Activated CD8-positive, alpha-beta memory T cell treated with anti-CD3 and anti-CD28 coated beads, Interleukin-2, amount 50 U/mL, for 24 hours (primary cell): Measurements from ENCODE around the gene MYPOP.
"Not testable (repeated sequence)": the region's sequence is repeated elsewhere in the genome, so short reads cannot be mapped to it uniquely, and the experiment has no call there.

Experiments used
- DNase-seq: peaks from one replicate; pipeline ENCODE4 v3.0.0-alpha.2; 2020; ENCODE audit errors: extremely low read depth

The MYPOP gene

DNA sequence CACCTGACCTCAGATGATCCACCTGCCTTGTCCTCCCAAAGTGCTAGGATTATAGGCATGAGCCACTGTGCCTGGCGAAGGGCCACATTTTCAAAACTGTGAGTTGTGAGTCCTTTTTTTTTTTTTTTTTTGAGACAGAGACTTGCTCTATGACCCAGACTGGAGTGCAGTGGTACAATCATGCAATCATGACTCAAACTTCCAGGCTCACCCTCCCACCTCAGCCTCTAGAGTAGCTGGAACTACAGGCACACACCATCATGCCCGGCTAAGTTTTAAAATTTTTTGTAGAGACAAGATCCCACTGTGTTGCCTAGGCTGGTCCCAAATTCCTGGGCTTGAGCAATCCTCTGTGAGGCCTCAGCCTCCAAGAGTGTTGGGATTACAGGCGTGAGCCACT, 3.8 kb upstream of the MYPOP start:
- DNase-seq, result no peak

DNA sequence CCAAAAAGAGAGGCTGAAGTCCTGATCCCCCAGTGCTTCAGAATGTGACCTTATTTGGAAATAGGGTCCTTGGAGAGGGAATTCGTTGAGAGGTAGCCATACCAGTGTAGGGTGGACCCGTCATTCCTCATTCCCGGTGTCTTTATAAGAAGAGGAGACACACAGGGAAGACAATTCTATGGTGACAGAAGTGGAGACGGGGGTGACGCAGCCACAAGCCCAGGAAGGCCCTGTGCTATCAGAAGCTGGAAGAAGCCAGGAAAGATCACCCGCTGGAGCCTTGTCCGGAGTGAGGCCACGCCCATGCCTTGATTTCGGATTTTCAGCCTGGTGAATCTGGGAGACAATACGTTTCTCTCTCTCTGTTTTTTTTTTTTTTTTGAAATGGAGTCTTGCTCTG, 2.6 kb upstream of the MYPOP start:
- DNase-seq, result no peak

DNA sequence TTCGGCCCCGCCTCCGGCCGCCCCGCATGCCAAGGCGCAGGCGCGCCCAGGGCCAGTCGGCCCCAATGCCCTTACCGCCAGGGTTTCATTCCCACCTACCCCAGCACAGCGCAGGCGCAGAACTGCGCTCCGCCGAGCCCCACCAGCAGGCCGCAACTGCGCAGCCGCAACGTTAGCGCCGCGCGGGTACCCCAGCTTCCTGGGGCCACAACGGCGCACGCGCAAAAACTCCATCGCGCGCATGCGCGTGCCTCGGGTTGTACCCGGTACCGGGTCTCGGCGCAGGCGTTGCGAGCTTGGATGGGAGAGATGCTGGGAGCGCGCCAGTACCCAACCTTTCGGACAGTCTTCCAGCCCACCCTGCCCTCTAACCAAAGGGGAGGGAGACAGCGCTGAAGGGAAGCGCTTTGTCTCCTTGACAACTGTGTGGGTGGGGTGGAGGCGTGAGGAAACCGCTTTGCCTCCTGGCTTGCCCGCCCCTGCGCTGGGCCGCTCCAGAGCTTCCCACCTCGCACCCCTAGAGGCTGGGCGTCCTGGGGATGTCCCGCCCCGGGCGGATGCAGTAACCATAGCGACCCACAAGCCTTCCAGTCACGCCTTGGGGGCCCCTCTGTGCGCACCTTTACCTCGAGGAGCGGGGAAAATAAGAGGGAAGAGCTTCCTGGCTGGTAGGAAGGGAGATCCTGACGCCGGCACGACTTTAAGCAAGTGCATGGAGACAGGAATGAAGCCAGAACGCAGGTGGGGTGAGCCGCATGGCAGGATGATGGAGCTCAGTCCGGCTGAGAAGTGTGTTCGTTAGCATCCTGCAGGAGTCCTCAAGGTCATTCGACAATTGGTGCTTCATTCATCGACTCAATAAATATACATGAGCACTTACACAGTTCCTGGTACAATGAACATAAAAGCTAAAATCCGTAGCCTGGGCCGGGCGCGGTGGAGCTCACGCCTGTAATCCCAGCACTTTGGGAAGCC, 525 bp upstream of the MYPOP start:
- peak; percentile 97 for DNase-seq

DNA sequence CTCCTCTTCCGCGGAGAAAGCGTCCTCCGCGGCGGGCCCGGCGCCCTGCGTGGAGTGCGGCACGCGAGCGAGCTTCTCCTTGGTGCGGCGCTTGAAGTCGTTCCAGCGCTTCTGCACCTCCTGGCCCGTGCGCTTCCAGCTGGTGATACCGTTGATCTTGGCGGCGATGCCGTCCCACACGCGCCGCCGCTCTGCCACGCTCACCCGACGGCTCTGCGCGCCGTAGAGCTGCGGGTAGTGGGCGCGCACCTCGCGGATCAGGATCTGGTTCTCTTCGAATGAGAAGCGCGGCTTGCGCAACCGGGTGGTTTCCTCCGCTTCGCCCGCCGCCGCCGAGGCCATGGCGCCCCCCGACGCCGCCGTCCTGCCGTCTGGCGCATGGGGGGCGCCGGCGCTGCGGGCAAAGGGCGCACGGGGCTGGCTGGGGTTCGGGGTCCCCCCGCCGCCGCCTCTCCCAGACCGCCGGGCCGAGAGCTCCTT, 941 bp downstream of the MYPOP start:
- DNase-seq, result no peak

DNA sequence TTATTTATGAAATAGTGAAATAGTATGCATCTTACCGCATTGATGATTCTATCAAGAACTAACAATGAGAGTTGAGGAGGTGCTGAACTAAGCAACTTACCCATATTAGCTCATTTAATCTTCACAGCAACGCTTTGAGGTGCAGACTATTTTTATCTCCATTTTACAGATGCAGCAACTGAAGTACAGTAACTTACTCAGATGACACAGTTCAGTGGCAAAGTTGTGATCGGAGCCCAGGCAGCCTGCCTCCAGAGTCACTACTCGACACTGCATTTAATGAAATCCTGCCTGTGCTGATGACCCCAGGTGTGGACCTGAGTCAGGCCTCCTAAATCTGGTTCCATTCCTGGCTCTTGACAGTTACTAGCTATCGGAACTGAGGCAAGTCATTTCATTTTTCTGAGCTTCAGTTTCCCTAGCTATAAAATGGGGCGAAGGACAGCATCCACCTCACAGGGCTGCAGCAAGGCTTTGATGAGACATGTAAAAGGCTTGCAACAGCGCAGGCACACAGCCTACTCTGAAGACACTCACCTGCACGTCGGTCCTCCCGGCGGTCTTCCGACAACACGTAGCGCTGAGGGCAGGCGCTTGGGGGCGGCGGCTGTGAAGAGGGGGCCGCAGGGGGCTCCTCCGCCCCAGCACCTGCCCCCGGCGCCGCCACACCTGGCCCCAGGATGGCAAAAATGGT, 1.5 kb downstream of the MYPOP start:
- DNase-seq, result no peak

DNA sequence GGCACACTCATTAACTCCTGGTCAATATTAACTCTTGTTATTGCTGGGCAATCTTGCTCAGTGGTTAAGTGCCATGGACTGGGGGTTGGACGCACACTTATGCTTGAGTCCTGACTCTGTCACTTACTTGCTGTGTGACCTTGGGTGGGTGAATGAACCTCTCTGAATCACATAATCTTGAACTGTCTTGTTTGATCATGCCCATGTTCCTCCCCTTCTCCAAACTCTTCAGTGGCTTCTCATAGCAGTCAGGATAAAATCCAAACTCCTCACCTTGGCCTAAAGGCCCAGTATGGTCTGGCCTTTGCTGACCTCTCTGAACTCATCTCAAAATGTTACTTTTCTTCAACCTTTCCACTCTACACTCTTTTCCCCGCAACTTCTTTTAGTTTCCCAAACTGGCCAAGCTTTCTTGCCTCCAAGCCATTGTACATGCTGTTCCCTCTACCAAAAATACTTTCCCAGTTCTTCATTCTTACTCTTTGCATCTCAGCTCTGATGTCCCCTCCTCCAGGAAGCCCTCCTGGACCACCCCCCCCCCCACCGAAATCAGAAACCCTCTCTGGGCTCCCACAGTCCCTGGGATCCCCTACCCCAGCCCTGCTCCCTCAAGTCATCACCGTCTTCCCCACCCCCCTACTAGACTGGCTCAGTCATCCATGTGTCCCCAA, 2.4 kb downstream of the MYPOP start:
- DNase-seq, result no peak

DNA sequence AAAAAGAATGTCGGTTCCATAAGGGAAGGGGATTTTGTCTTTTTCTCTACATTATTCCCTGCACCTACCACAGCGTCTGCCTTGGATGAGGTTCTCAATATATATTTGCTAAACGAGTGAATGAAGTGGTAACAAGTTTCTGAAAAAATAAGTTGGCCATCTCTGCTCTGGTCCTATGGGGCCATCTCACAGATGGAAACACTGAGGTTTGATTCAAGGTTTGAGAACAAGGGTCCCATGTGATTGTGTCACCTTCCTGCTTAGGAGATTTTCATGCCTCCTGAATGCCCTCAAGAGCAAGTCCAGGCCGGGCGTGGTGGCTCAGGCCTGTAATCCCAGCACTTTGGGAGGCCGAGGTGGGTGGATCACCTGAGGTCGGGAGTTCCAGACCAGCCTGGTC, 3.2 kb downstream of the MYPOP start:
- no peak for DNase-seq

DNA sequence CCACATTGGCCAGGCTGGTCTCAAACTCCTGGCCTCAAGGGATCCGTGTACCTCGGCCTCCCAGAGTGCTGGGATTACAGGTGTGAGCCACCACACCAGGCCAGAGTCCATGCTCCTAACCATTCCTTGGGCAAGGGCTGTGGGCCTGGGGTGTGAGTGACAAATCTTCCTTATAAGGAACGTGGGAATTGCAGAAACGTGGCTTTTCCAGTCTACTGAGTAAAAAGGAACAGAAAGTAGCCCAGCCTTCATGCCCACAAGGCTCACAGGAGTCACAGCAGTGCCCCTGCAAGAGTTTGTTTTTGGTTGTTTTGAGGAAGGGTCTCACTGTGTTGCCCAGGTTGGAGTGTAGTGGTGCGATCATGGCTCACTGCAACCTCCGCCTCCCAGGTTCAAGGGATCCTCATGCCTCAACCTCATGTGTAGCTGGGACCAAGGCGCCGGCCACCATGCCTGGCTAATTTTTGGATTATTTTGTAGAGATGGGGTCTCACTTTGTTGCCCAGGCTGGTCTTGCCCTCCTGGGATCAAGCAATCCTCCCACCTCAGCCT, 5.1 kb downstream of the MYPOP start:
- DNase-seq, result no peak

DNA sequence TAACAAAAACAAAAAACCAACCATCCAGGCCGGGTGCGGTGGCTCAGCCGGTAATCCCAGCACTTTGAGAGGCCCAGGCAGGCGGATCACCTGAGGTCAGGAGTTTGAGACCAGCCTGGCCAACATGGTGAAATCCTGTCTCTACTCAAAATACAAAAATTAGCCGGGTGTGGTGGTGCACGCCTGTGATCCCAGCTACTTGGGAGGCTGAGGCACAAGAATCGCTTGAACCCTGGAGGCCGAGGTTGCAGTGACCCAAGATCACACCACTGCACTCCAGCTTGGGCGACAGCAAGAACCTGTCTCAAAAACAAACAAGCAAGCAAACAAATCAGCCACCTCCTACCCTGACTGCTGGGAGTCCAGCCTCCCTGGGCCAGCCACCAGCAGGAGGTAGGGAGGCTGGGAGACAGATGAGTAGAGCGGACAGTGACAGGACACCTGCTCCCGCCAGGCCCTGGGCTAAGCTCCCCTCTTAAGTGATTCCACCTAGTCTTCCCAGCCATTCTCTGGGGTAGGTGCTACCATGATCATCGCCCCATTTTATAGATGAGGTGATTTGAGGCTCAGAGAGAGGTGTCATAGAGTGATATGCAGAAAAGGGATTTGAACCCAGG, 6.3 kb downstream of the MYPOP start:
- DNase-seq, result not testable (repeated sequence)

DNA sequence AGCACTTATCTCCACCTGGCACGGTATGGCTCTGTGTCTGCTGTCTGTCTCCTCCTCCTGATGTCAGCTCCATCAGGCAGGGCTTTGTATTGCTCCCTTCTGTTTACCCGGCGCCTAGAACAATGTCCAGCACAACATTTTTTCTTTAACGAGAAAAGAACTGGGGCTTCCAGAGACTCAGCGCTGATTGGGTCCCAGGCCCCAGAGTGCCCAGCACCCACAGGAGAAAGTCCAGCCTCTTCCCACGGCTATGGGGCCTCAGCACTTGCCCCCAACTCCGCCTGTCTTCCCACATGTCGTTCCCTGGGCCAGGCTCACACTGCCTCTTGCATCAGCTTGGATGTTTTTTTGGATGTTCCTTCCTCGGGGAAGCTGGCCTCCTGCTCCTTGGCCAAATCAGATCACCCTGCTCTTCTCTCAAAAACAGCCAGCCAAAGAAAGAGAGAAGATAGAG, 6.9 kb downstream of the MYPOP start:
- DNase-seq, result no peak

DNA sequence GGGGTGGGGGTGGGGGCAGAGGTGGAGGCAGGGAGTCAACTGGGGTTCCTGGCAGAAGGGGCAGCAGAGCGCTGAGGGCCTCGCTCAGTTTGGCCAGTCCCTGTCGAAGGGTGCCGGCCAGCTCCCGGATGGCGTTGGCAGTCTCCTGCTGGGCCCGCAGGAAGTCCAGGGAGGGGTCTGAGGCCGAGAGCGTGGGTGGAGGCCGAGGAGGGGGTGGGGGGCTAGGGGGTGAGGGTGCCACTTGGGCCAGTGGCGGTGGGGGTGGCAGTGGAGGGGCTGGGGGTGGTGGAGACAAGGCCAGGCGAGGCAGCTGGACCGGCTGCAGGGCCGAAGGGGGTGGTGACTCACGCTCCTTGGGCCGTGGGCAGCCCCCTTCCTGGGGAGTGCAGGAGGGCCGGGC, 11.5 kb downstream of the MYPOP start:
- no peak for DNase-seq

DNA sequence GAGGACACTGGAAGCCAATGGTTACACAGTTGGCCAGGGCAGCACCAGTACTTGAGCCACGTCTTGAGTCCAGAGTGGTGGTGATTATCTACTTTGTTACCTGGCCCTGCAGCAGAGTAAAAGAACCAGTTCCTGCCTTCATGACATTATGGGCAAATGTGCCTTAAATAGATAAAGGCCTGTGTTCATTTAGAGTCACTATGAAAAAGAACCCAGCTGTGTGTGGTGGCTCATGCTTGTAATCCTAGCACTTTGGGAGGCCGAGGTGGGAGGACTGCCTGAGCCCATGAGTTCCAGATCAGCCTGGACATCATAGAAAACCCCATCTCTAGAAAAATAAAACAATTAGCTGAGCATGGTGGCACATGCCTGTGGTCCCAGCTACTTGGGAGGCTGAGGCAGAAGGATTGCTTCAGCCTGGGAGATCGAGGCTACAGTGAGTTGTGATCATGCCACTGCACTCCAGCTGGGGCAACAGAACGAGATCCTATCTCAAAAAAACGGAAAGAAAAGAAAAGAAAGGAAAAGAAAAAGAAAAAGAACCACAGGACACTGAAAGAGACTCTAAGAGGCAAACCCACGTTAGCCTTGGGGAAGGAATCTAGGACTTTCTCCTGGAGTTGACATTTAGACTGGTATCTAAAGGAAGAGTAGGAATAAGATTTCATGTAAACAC, 13.1 kb downstream of the MYPOP start:
- DNase-seq, result no peak

DNA sequence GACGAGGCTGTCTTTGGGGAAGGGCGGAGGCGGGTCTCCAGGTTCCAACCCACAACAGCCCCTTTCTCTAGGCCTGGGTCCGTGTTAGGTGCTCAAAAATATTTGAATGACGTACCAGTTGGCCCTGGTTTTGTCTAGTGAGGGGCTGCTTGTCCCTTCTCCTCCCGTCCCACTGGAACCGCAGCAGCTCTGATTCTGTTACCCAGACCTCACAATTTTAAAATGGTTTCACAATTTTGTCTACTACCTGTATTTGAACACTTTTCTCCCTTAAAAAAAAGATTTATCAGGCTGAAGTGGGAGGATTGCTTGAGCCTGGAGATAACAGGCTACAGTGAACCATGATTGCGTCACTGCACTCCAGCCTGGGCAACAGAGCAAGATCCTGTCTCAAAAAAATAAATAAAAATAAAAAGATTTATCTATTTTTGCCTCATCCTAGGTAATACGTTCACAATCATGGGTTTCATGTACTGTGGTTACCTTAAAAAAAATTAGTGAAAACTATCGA, 15.2 kb downstream of the MYPOP start:
- no peak for DNase-seq

DNA sequence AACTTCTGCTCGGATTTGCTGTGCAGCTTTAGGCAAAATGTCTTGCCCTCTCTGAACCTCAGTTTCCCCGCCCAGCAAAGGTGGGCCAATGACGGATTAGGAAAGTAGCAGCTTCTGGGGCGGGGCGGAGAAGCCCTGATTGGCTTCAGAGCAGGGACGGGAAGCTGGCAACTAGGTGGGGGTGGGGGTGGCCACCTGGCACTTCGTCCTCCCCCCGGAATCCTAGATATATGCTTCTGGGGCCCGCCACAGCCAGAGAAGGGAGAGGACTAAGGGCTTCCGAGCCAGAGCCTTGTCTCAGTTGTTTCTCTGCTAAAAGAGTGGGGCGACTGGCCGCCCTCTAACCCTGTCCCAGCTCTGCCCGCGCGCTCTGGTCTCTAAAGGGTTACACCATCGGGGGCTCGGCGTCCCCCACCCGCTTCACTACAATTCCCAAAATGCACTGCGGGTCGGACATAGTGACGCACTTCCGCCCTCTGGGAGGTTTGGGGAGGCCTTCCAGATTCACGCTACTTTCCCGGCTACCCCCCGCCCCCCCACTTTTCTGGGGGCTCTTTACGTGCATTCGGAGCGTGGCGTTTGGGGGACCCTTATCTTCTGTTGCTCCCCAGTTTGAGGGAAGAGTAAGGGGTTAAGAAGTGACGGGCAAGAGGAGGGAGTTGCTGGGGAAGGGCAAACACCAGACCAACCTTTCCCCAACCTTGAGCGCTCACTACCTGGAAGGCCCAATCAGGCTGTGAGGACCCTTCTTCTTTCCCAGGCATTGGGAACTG, 15.8 kb downstream of the MYPOP start:
- peak; percentile 74 for DNase-seq

DNA sequence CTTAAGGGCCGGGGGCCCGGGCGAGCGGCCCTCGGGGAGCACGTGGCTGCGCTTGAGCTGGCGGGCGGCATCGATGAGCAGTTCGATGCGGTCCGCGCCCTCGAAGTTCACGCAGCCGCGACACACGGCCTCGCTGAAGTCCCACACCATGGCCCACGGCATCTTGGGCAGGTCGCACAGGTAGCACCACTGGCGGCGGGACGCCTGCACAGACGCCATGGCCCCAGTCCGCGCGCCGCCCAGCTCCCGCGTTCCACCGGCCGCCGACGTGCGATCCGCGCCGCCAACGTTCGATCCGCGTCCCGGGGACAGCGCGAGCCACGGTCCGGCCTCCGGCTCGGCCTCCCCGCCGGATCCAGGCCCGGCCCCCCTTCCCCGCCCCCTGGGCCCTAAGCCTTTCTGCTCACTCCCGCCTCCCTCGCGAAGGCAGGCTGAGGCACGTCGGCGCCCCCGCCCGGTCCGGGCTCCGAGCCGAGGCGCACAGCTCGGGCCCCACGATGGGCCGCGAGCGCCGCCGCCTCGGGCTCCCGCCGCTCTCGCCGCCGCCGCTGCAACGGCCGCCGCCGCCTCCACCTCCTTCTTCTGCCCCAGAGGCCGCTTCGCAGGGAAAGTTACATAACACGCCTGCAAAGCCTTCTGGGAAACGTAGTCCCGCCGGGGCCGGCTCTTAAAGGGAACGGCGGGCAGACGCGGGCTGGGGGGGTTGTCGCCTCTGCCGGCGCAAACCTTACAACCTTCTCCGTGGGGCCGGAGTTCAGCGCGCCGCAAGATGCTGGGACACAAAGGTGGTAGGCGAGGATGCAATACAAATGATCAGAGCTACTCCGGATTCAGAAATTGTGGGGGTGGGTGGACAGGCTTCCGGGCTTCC, 16.6 kb downstream of the MYPOP start, which contains the start of gene IRF2BP1:
TSS of gene IRF2BP1 (minus strand) at position 586 of the 871 bp plus-strand sequence. CDS start at position 219, 367 bp downstream.
- peak; percentile 62 for DNase-seq

DNA sequence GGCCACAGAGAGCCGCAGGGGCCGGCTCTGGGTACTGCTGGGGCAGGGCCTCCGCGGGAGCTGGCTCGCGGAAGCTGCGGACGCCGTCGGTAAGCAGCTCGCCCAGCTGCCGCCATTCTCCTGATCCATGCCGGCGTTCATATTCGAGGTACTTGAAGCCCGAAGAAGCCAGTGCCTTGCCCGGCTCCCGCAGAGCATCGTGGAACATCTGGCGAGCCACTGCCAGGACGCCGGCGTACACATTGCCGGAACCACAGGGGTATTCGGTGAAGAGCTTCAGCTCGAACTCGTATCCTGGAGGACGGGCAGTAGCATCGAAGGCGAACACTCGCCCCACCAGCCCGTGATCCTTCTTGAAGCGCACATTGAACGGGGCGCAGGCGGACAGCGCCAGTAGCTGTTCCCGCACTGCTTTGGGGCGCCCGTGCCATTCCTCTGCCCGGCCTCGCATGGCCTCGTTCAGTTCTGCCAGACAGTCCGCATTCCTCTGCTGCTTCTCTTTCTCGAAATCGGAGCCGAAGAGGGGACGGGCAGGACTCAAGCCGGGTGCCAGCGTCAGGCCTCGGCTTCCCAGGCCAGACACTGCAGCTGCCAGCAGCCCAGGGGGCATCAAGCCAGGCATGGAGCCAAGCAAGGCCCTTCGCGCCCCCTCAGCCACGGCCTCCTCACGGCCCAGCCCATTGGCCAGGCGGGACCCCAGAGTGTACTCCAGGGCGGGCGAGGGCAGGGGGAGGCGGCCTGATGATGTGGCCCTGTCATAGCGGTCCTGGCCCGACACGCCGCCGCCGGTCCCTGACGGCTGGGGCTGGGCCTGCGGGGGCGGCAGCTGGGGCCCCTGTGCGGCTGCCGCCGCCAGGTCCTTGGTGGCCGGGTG, 17.5 kb downstream of the MYPOP start:
- no peak for DNase-seq

DNA sequence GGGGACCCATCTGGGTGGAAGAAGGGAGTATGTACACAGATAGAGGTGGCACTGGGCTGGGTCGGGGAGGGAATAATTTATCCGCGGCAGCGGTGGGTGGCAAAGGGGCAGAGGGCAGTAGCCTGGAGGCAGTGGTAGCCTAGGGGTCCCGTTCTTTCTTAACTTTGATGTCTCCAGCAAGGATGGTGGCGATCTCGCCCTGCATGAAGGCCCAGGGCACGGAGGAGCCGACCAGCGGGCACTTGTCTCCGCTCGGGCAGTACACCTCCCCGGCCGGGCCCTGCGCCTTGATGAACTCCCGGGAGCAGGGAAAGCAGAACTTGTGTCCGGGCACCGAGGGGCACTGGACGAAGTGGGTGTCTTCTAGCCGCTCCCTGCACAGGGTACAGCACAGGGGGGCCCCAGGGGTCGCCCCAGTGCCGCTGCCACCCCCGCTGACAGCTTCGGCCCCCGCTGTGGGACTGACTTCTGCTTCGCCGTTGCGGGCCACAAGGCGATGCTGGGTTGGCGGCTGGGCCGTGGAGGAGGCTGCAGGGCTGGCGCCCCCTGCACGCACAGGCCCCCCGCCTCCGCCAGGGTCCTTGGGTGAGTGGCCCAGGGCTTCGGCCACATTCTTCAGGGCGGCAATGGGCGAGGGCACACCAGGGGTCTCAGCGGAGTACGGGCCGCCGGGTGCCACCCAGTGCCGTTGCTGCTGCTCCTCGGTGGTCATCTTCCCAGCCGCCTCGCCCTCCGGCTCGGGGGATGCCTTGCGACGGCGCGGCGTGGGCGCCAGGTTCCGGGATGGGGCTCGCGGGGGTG, 18.3 kb downstream of the MYPOP start:
- no peak for DNase-seq
